SK-N-SH (cell line): ENCODE data around the gene MAP1A. TPM values are rescaled to one million over a fixed set of nuclear protein-coding genes. Genes with fewer than 3 reads are reported as not detected.

ENCODE experiments used
- CTCF ChIA-PET: fragments of 300-600, 350-600 bp; formaldehyde crosslinking; extraction: SDS; loops from one replicate; lab custom pipeline; 2021; lab: Yijun Ruan, JAX
- POLR2A ChIA-PET: fragments of 350-600 bp; sonication (Branson Sonifier 250); formaldehyde crosslinking; extraction: SDS; loops from one replicate; lab custom pipeline; 2020; ENCODE audit warnings: antibody characterized with exemption, inconsistent platforms; lab: Yijun Ruan, JAX
- DNase-seq: peaks from one replicate; pipeline ENCODE4 v3.0.0; 2012
- H2AFZ ChIP-seq: fragments of 200-600 bp; sonication (generic); 2 replicates; pipeline ENCODE4 v1.8.1; 2016; ENCODE audit warnings: antibody characterized with exemption, mild to moderate bottlenecking, low read depth
- H3F3A ChIP-seq: fragments of 200-600 bp; sonication (generic); replicated peaks from 2 replicates; pipeline ENCODE3; 2016; ENCODE audit warnings: antibody characterized with exemption, mild to moderate bottlenecking; ENCODE audit not compliant: insufficient read depth
- H3K27ac ChIP-seq, 2 experiments: fragments of 200-500 bp in 1 of 2; fragments of 200-600 bp in 1 of 2; sonication (Bioruptor generic) in 1 of 2; sonication (generic), shearing (Covaris generic) in 1 of 2; 2 replicates each; pipeline versions ENCODE4 v1.5.1 to v1.6.1; 2014 to 2016; ENCODE audit warnings: low read depth in 2 of 2, inconsistent platforms in 1 of 2, low read length in 1 of 2, mild to moderate bottlenecking in 1 of 2, mixed read lengths in 1 of 2
- H3K27me3 ChIP-seq: fragments of 200-600 bp; sonication (generic), shearing (Covaris generic); 2 replicates; pipeline ENCODE4 v1.6.1; 2016; ENCODE audit warnings: mixed run types; ENCODE audit not compliant: insufficient read depth
- H3K36me3 ChIP-seq, 2 experiments: fragments of 200-500 bp in 1 of 2; fragments of 200-600 bp in 1 of 2; sonication (Bioruptor generic) in 1 of 2; sonication (generic) in 1 of 2; replicated peaks in 1 of 2; 2 replicates each; pipeline versions ENCODE3 to v1.5.1; 2014 to 2016; ENCODE audit warnings: low read length in 1 of 2, mild to moderate bottlenecking in 1 of 2; ENCODE audit not compliant: insufficient read depth in 2 of 2, control insufficient read depth in 1 of 2
- H3K4me1 ChIP-seq, 2 experiments: fragments of 200-500 bp in 1 of 2; fragments of 200-600 bp in 1 of 2; sonication (Bioruptor generic) in 1 of 2; sonication (generic), shearing (Covaris generic) in 1 of 2; 2 replicates each; pipeline versions ENCODE4 v1.5.1 to v1.6.1; 2014 to 2016; ENCODE audit warnings: low read depth in 1 of 2, low read length in 1 of 2, mixed run types in 1 of 2; ENCODE audit not compliant: insufficient read depth in 2 of 2, control insufficient read depth in 1 of 2
- H3K4me2 ChIP-seq: fragments of 200-600 bp; sonication (generic), shearing (Covaris generic); 2 replicates; pipeline ENCODE4 v1.6.1; 2017; ENCODE audit warnings: mixed run types
- H3K4me3 ChIP-seq, 2 experiments: fragments of 200-500 bp in 1 of 2; fragments of 200-600 bp in 1 of 2; sonication (Bioruptor generic) in 1 of 2; sonication (generic), shearing (Covaris generic) in 1 of 2; 2 replicates each; pipeline versions ENCODE4 v1.5.1 to v1.8.1; 2014 to 2016; ENCODE audit warnings: low read depth in 2 of 2, inconsistent platforms in 1 of 2, low read length in 1 of 2, mild to moderate bottlenecking in 1 of 2, mixed read lengths in 1 of 2, moderate library complexity in 1 of 2
- H3K79me2 ChIP-seq: fragments of 200-600 bp; sonication (generic); 2 replicates; pipeline ENCODE4 v1.8.1; 2017; ENCODE audit warnings: mild to moderate bottlenecking; ENCODE audit not compliant: insufficient read depth
- H3K9ac ChIP-seq: fragments of 200-600 bp; sonication (generic); 2 replicates; pipeline ENCODE4 v1.6.1; 2017; ENCODE audit warnings: mixed run types
- H3K9me2 ChIP-seq: fragments of 200-600 bp; sonication (generic); 2 replicates; pipeline ENCODE4 v1.6.1; 2017; ENCODE audit warnings: mixed run types
- H3K9me3 ChIP-seq: fragments of 200-600 bp; sonication (generic); 2 replicates; pipeline ENCODE4 v1.6.1; 2017; ENCODE audit warnings: mixed run types, mild to moderate bottlenecking, moderate library complexity
- H4K20me1 ChIP-seq: fragments of 200-600 bp; sonication (generic); 2 replicates; pipeline ENCODE4 v1.6.1; 2017; ENCODE audit warnings: mild to moderate bottlenecking, mixed run types; ENCODE audit not compliant: insufficient read depth
- EZH2phosphoT487 ChIP-seq: fragments of 200-600 bp; sonication (generic); IDR thresholded peaks from 2 replicates; pipeline ENCODE4 v1.6.1; 2017; ENCODE audit warnings: low read depth, mixed run types, mild to moderate bottlenecking, antibody characterized with exemption, moderate library complexity, borderline replicate concordance
- FOSL2 ChIP-seq: IDR thresholded peaks from 2 replicates; pipeline ENCODE4 v1.4.0; 2012; ENCODE audit warnings: low read depth, mild to moderate bottlenecking, moderate library complexity, borderline replicate concordance
- FOXJ3 ChIP-seq: sonication (generic); formaldehyde crosslinking; IDR thresholded peaks from 2 replicates; pipeline ENCODE4 v1.5.1; 2020; ENCODE audit warnings: mild to moderate bottlenecking, missing genetic modification reagents
- IRF3 ChIP-seq: fragments of 150-350 bp; IDR thresholded peaks from 2 replicates; pipeline ENCODE4 v1.6.1; 2016; ENCODE audit warnings: mild to moderate bottlenecking, low read depth, low read length
- NFIC ChIP-seq: IDR thresholded peaks from 2 replicates; pipeline ENCODE4 v1.4.0; 2012; ENCODE audit warnings: borderline replicate concordance
- POLR2AphosphoS5 ChIP-seq: IDR thresholded peaks from 2 replicates; pipeline ENCODE4 v1.6.1; 2012; ENCODE audit warnings: low read depth, low read length
- RAD21 ChIP-seq: IDR thresholded peaks from 2 replicates; pipeline ENCODE4 v1.6.1; 2012; ENCODE audit warnings: mild to moderate bottlenecking, low read length
- RFX5 ChIP-seq: IDR thresholded peaks from 2 replicates; pipeline ENCODE4 v1.6.1; 2012; ENCODE audit warnings: mild to moderate bottlenecking, improper control_type of control experiment, low read length
- SMC3 ChIP-seq: IDR thresholded peaks from 2 replicates; pipeline ENCODE4 v1.6.1; 2012; ENCODE audit warnings: low read depth, low read length, improper control_type of control experiment
- TAF1 ChIP-seq: IDR thresholded peaks from 2 replicates; pipeline ENCODE4 v1.6.1; 2012; ENCODE audit warnings: low read depth, mild to moderate bottlenecking, low read length, moderate library complexity, borderline replicate concordance
- YY1 ChIP-seq: IDR thresholded peaks from 2 replicates; pipeline ENCODE4 v1.4.0; 2012; ENCODE audit warnings: low read depth, mild to moderate bottlenecking
- WGBS: methylation state at CpG from one replicate; pipeline ENCODE4 v1.1.6; 2017; ENCODE audit warnings: low lambda C conversion rate; 5-methylcytosine and 5-hydroxymethylcytosine counted together
- polyA plus RNA-seq, 3 experiments: library from polyadenylated mRNA; depleted of rRNA; stranded (reverse); fragments of >200 nt; gene quantifications; 2 replicates each; pipeline ENCODE4 v1.2.3, GENCODE V29; 2012

MAP1A gene
- polyA plus RNA-seq, 1 of the 3 experiments (the other 2 are of a cell fraction) = 6.0 TPM

- POLR2A ChIA-PET = no interaction called here
Observed at GRCh38 chr15:43516185-43516584, 1.2 kb upstream of the MAP1A start.

GRCh38 chr15:43516801-43517353, 531 bp upstream of the MAP1A start:
- peak overlapping the region; percentile 84 for H3K4me2 ChIP-seq
- POLR2A ChIA-PET = no interaction called here
- H3K36me3 ChIP-seq = peaks cover 8 to 14% of the 10 kb centered on the region in 2 experiments
- H3K4me3 ChIP-seq = peak overlapping the region; percentile 63 to 73
- no peaks in the 10 kb centered on the region for H3K9me3 ChIP-seq
- CTCF ChIA-PET = interaction anchor here (0.9 to 3.1 kb wide), 3 partner anchors 25 to 76 kb away, joined by 3 to 42 read pairs (median 10); partner anchors contain the start of gene TP53BP1
- no peaks in the 10 kb centered on the region for H3F3A ChIP-seq
- H4K20me1 ChIP-seq = no peaks in the 10 kb centered on the region
- no peaks in the 10 kb centered on the region for H3K9me2 ChIP-seq
- WGBS = 41% methylated on average over 4 of the region's 4 CpGs
- peak overlapping the region; percentile 52; the same call in 1 of the 2 replicates for H3K9ac ChIP-seq
- H3K27me3 ChIP-seq = no peaks in the 10 kb centered on the region
- H3K79me2 ChIP-seq = 0 out of 2 replicates have a peak, but pooled peaks cover 7% of the 10 kb centered on the region
- H3K4me1 ChIP-seq = peaks cover 19 to 38% of the 10 kb centered on the region in 2 experiments
- H2AFZ ChIP-seq = peak overlapping the region; percentile 29; the same call in 1 of the 2 replicates
- peak overlapping the region; percentile 51 to 85 for H3K27ac ChIP-seq
- DNase-seq = peak; percentile 45
- no peak for TF ChIP-seq IRF3
- no peak for TF ChIP-seq NFIC
- TF ChIP-seq EZH2phosphoT487 = no peak

More at GRCh38 chr15:43516185-43516584, 1.2 kb upstream of the MAP1A start:
- Histone ChIP-seq H3F3A (no peaks in the 10 kb centered on the region), H3K27me3 (no peaks in the 10 kb centered on the region), H3K4me3 (peak overlapping the region; percentile 63 to 73; a peak in 3 of 4 replicates), H3K9ac (peak overlapping the region; percentile 52; the same call in 1 of the 2 replicates), H3K4me1 (peaks cover 19 to 44% of the 10 kb centered on the region in 2 experiments), H3K9me2 (no peaks in the 10 kb centered on the region), H2AFZ (peak overlapping the region; percentile 29; the same call in 1 of the 2 replicates), H3K36me3 (peaks cover 8% of the 10 kb centered on the region in 2 experiments), H3K4me2 (peak overlapping the region; percentile 84), H4K20me1 (no peaks in the 10 kb centered on the region), H3K27ac (peak overlapping the region; percentile 51 to 85; a peak in 2 of 4 replicates), H3K79me2 (0 out of 2 replicates have a peak, but pooled peaks cover 7% of the 10 kb centered on the region), H3K9me3 (no peaks in the 10 kb centered on the region)
- TF ChIP-seq RFX5 = no peak
- no peak for TF ChIP-seq SMC3
- TF ChIP-seq POLR2AphosphoS5 = no peak
- no peak for TF ChIP-seq FOSL2
- no peak for TF ChIP-seq RAD21
- TF ChIP-seq EZH2phosphoT487 = no peak
- TF ChIP-seq TAF1 = no peak
- no peak for TF ChIP-seq IRF3
- TF ChIP-seq YY1 = no peak
- TF ChIP-seq FOXJ3 = no peak
- WGBS = 40% methylated on average over 3 of the region's 5 CpGs
- CTCF ChIA-PET = interaction anchor here (0.6 to 4.0 kb wide), 7 partner anchors 16 to 144 kb away, joined by 3 to 42 read pairs (median 9); partner anchors contain the start of gene TP53BP1
- DNase-seq = no peak
